GM23248 (cell line): Measurements from ENCODE around the gene SLC16A3. TPM values are rescaled to one million over a fixed set of nuclear protein-coding genes. Genes with fewer than 3 reads are reported as not detected.

Source experiments
- DNase-seq: peaks from one replicate; pipeline ENCODE4 v3.0.0-alpha.2; 2015
- H2AFZ ChIP-seq: fragments of 200-600 bp; sonication (generic); 2 replicates; pipeline ENCODE4 v1.6.1; 2016; ENCODE audit warnings: antibody characterized with exemption
- H3F3A ChIP-seq: fragments of 200-600 bp; sonication (generic); 2 replicates; pipeline ENCODE4 v1.6.1; 2016; ENCODE audit warnings: mild to moderate bottlenecking, antibody characterized with exemption, mixed run types; ENCODE audit not compliant: insufficient read depth
- H3K27ac ChIP-seq: fragments of 200-600 bp; sonication (generic); 2 replicates; pipeline ENCODE4 v1.5.1; 2016; ENCODE audit warnings: mild to moderate bottlenecking
- H3K27me3 ChIP-seq: fragments of 200-600 bp; sonication (generic); replicated peaks from 2 replicates; pipeline ENCODE4 v1.6.1; 2016; ENCODE audit warnings: mild to moderate bottlenecking; ENCODE audit not compliant: insufficient read depth
- H3K36me3 ChIP-seq: fragments of 200-600 bp; sonication (generic); 2 replicates; pipeline ENCODE4 v1.6.1; 2016; ENCODE audit warnings: low read depth, mild to moderate bottlenecking
- H3K4me1 ChIP-seq: fragments of 200-600 bp; sonication (generic); 2 replicates; pipeline ENCODE4 v1.6.1; 2016; ENCODE audit warnings: mild to moderate bottlenecking; ENCODE audit not compliant: insufficient read depth
- H3K4me2 ChIP-seq: fragments of 200-600 bp; sonication (generic); one replicate; pipeline ENCODE4 v1.6.1; 2016; ENCODE audit warnings: mild to moderate bottlenecking; ENCODE audit not compliant: unreplicated experiment
- H3K4me3 ChIP-seq: fragments of 200-600 bp; sonication (generic); 2 replicates; pipeline ENCODE4 v1.5.1; 2016; ENCODE audit warnings: mild to moderate bottlenecking
- H3K79me2 ChIP-seq: fragments of 200-600 bp; sonication (generic); 2 replicates; pipeline ENCODE4 v1.6.1; 2016; ENCODE audit warnings: mild to moderate bottlenecking; ENCODE audit not compliant: insufficient read depth
- H3K9ac ChIP-seq: fragments of 200-600 bp; sonication (generic); 2 replicates; pipeline ENCODE4 v1.6.1; 2016; ENCODE audit warnings: mild to moderate bottlenecking
- H3K9me2 ChIP-seq: fragments of 200-600 bp; sonication (generic); 2 replicates; pipeline ENCODE4 v1.6.1; 2016; ENCODE audit warnings: mixed run types, mild to moderate bottlenecking, moderate library complexity; ENCODE audit not compliant: insufficient read depth
- H3K9me3 ChIP-seq: fragments of 200-600 bp; sonication (generic); one replicate; pipeline ENCODE4 v1.6.1; 2017; ENCODE audit warnings: low read depth
- H4K20me1 ChIP-seq: fragments of 200-600 bp; sonication (generic); 2 replicates; pipeline ENCODE4 v1.6.0; 2016; ENCODE audit not compliant: insufficient read depth
- EZH2 ChIP-seq: fragments of 200-600 bp; sonication (generic); IDR thresholded peaks from 2 replicates; pipeline ENCODE4 v1.6.1; 2018; ENCODE audit warnings: antibody characterized with exemption, mild to moderate bottlenecking; ENCODE audit not compliant: insufficient read depth, poor library complexity, severe bottlenecking
- EZH2phosphoT487 ChIP-seq: fragments of 200-600 bp; sonication (generic); IDR thresholded peaks from 2 replicates; pipeline ENCODE4 v1.6.1; 2018; ENCODE audit warnings: antibody characterized with exemption, moderate library complexity, mild to moderate bottlenecking, low read depth; ENCODE audit not compliant: insufficient read depth
- WGBS, 2 experiments: methylation state at CpG; one replicate each; pipeline ENCODE4 v1.1.6; 2015 to 2017; ENCODE audit warnings: low lambda C conversion rate in 2 of 2, low coverage in 1 of 2; ENCODE audit errors: missing lambda C conversion rate in 2 of 2; 5-methylcytosine and 5-hydroxymethylcytosine counted together
- in situ Hi-C: fragments of 300-500 bp; cut with MboI; formaldehyde crosslinking; loops from 2 replicates; pipeline ENCODE4 v1.15.0; 2020
- polyA plus RNA-seq: library from polyadenylated mRNA; unstranded; fragments of >200 nt; fragmentation: Nextera tagmentation; extraction: Ambion mirVana; gene quantifications from 2 replicates; pipeline ENCODE4 v1.2.1, GENCODE V29; 2016
- total RNA-seq: library from RNA; depleted of rRNA; stranded (reverse); fragments of >200 nt; shearing (Covaris generic); gene quantifications from 2 replicates; pipeline ENCODE4 v1.2.3, GENCODE V29; 2014

SLC16A3 gene
- total and polyA plus RNA-seq, 2 experiments from 2014 or later = 95.5 to 550 TPM

GRCh38 chr17:82217530-82218204 lies 11.2 kb upstream of the SLC16A3 start:
- Histone ChIP-seq H2AFZ (no peak overlapping the region), H3K36me3 (no peaks in the 10 kb centered on the region), H3F3A (peaks cover 6% of the 10 kb centered on the region; the same call in 1 of the 2 replicates), H3K4me2 (peak overlapping the region; percentile 69), H4K20me1 (no peaks in the 10 kb centered on the region), H3K9me3 (no peaks in the 10 kb centered on the region), H3K4me1 (peaks cover 33% of the 10 kb centered on the region), H3K9ac (peak overlapping the region; percentile 69), H3K27ac (peak overlapping the region; percentile 91), H3K4me3 (no peak overlapping the region), H3K27me3 (no peaks in the 10 kb centered on the region), H3K79me2 (peaks cover 3% of the 10 kb centered on the region; the same call in 1 of the 2 replicates), H3K9me2 (no peaks in the 10 kb centered on the region)
- in situ Hi-C loops = no loop called here
- DNase-seq = peak; percentile 91
- TF ChIP-seq EZH2phosphoT487 (no peak), EZH2 (no peak)
- 49 to 71% methylated on average over 14 to 15 of the region's 21 CpGs for WGBS, 2 experiments

GRCh38 chr17:82218349-82219075 lies 10.3 kb upstream of the SLC16A3 start:
- H3K9me3 ChIP-seq = no peaks in the 10 kb centered on the region
- no peak overlapping the region for H3K4me3 ChIP-seq
- TF ChIP-seq EZH2phosphoT487 (no peak), EZH2 (no peak)
- 92 to 93% methylated on average over 26 to 32 of the region's 32 CpGs for WGBS, 2 experiments
- H2AFZ ChIP-seq = no peak overlapping the region
- no peaks in the 10 kb centered on the region for H4K20me1 ChIP-seq
- no peak overlapping the region for H3K27ac ChIP-seq
- no peaks in the 10 kb centered on the region for H3K27me3 ChIP-seq
- H3K4me2 ChIP-seq = no peak overlapping the region
- no peak for DNase-seq
- no peak overlapping the region; the same call in 1 of the 2 replicates for H3K9ac ChIP-seq
- in situ Hi-C loops = no loop called here
- H3K79me2 ChIP-seq = peaks cover 3% of the 10 kb centered on the region; the same call in 1 of the 2 replicates
- H3K4me1 ChIP-seq = peaks cover 33% of the 10 kb centered on the region
- H3K36me3 ChIP-seq = no peaks in the 10 kb centered on the region
- H3F3A ChIP-seq = peaks cover 6% of the 10 kb centered on the region; the same call in 1 of the 2 replicates
- no peaks in the 10 kb centered on the region for H3K9me2 ChIP-seq

- H3K27me3 ChIP-seq = no peaks in the 10 kb centered on the region
Measured at GRCh38 chr17:82219083-82219482, 9.8 kb upstream of the SLC16A3 start.

DNA sequence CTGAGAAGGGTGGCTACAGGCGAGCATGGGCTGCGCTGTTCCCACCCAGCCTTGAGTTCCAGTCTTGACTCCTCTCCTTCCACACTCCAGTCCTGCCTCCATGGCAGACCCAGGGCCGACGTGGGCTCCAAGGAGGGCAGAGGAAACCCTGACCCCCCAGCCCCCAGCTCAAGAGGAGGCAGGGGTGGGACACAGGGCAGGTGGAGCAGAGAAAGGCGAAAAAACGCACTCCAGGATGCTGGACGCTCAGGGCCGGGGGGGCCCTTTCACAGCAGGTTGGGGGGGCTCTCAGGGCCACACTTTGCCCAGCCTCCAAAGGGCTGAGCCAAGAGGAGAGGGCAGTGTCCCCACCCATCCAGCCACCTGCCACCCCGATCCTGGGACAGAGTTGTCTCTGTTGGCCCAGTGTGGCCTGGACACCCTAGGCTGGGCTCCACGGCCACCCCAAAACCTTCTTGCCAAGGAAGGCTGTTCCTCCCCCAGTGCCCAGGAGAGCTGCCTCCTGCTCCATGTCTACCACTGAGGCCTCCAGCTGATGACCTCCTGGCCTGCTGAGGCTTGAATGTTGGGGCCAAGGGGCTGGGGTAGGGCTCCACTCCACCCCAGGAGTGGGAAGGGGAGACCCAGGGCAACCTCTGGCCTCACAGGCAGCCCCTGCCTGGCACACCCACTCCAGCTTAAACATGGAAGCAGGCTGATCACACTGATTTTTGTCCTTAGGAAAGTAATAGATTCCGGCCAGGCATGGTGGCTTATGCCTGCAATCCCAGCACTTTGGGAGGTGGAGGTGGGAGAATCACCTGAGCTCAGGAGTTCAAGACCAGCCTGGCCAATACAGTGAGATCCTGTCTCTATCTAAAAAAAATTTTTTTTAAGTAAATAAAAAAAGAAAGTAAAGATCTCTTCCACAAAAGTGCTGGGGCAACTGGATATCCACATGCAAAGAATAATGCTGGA lies 8.8 kb upstream of the SLC16A3 start:
- H3K4me3 ChIP-seq = no peak overlapping the region
- no peaks in the 10 kb centered on the region for H3K9me3 ChIP-seq
- no peak overlapping the region for H3K9ac ChIP-seq
- no peak for DNase-seq
- in situ Hi-C loops = no loop called here
- H3F3A ChIP-seq = peaks cover 3% of the 10 kb centered on the region; the same call in 1 of the 2 replicates
- H3K9me2 ChIP-seq = no peaks in the 10 kb centered on the region
- TF ChIP-seq EZH2 = no peak
- no peaks in the 10 kb centered on the region for H3K27me3 ChIP-seq
- H4K20me1 ChIP-seq = no peaks in the 10 kb centered on the region
- no peak overlapping the region for H2AFZ ChIP-seq
- no peak overlapping the region for H3K4me2 ChIP-seq
- H3K27ac ChIP-seq = no peak overlapping the region
- no peaks in the 10 kb centered on the region for H3K36me3 ChIP-seq
- H3K79me2 ChIP-seq = peaks cover 3% of the 10 kb centered on the region; the same call in 1 of the 2 replicates
- H3K4me1 ChIP-seq = peaks cover 27% of the 10 kb centered on the region
- 97 to 98% methylated on average over 10 of the region's 11 CpGs for WGBS, 2 experiments

More at GRCh38 chr17:82219083-82219482, 9.8 kb upstream of the SLC16A3 start:
- Histone ChIP-seq H3K4me3 (no peak overlapping the region), H3K9me2 (no peaks in the 10 kb centered on the region), H4K20me1 (no peaks in the 10 kb centered on the region), H2AFZ (no peak overlapping the region), H3K36me3 (no peaks in the 10 kb centered on the region), H3K79me2 (peaks cover 3% of the 10 kb centered on the region; the same call in 1 of the 2 replicates), H3K27ac (no peak overlapping the region), H3K9ac (no peak overlapping the region), H3K4me2 (no peak overlapping the region), H3K9me3 (no peaks in the 10 kb centered on the region), H3K4me1 (peaks cover 33% of the 10 kb centered on the region), H3F3A (peaks cover 6% of the 10 kb centered on the region; the same call in 1 of the 2 replicates)
- TF ChIP-seq EZH2phosphoT487 = no peak
- no peak for TF ChIP-seq EZH2
- in situ Hi-C loops = no loop called here
- 89 to 95% methylated on average over 4 to 7 of the region's 7 CpGs for WGBS, 2 experiments
- DNase-seq = no peak
